Endothelial cell of umbilical vein (primary cell): ENCODE measurements around the gene TREML1. TPM values are rescaled to one million over a fixed set of nuclear protein-coding genes. Genes with fewer than 3 reads are reported as not detected.

Source experiments
- Bru-seq: library from RNA; stranded (reverse); fragments of 400-500 nt; gene quantifications from one replicate; lab custom pipeline; 2021; lab: Mats Ljungman, UMichigan
- BruChase-seq, 2 experiments: library from RNA; stranded (reverse); fragments of 400-500 nt; gene quantifications; one replicate each; lab custom pipeline; 2021; lab: Mats Ljungman, UMichigan
- BruUV-seq: library from RNA; stranded (reverse); fragments of 400-500 nt; replicated peaks from 2 replicates; lab custom pipeline; 2021; lab: Mats Ljungman, UMichigan
- CTCF ChIA-PET: fragments of 300-600, 350-600 bp; sonication (Branson Sonifier 250); formaldehyde crosslinking; loops from one replicate; lab custom pipeline; 2021; ENCODE audit warnings: antibody characterized with exemption, inconsistent platforms; lab: Charles Lee
- POLR2A ChIA-PET: fragments of 300-600, 350-600 bp; sonication (Branson Sonifier 250); formaldehyde crosslinking; loops from one replicate; lab custom pipeline; 2021; ENCODE audit warnings: antibody characterized with exemption, inconsistent platforms; lab: Charles Lee
- DNase-seq: peaks from one replicate; pipeline ENCODE4 v3.0.0-alpha.2; 2011; ENCODE audit warnings: low read depth, low spot score
- FAIRE-seq: peaks from 2 replicates; lab custom pipeline; 2011; peaks lifted over from hg19 to GRCh38; lab: Jason Lieb, UNC
- H2AFZ ChIP-seq: 2 replicates; pipeline ENCODE4 v1.6.0; 2012; ENCODE audit warnings: low read depth, low read length, control low read depth, inconsistent platforms
- H3K27ac ChIP-seq: 2 replicates; pipeline ENCODE4 v1.5.1; 2011; ENCODE audit warnings: low read depth, mild to moderate bottlenecking, control low read depth, low read length, moderate library complexity; ENCODE audit not compliant: insufficient read depth
- H3K27me3 ChIP-seq, 2 experiments: 2 replicates each; pipeline versions ENCODE4 v1.6.0 to v1.6.1; 2011; ENCODE audit warnings: low read length in 2 of 2, mixed read lengths in 1 of 2; ENCODE audit not compliant: control insufficient read depth in 2 of 2, insufficient read depth in 2 of 2
- H3K36me3 ChIP-seq, 2 experiments: 2 replicates in 1 of 2; 3 replicates in 1 of 2; pipeline ENCODE4 v1.5.1; 2011; ENCODE audit warnings: low read length in 2 of 2, mild to moderate bottlenecking in 1 of 2, moderate library complexity in 1 of 2; ENCODE audit not compliant: control insufficient read depth in 2 of 2, insufficient read depth in 2 of 2; ENCODE audit errors: extremely low read depth in 1 of 2
- H3K4me1 ChIP-seq: 3 replicates; pipeline ENCODE4 v1.5.1; 2011; ENCODE audit warnings: mild to moderate bottlenecking, low read length; ENCODE audit not compliant: control insufficient read depth, insufficient read depth; ENCODE audit errors: extremely low read depth
- H3K4me2 ChIP-seq: 2 replicates; pipeline ENCODE4 v1.6.1; 2011; ENCODE audit warnings: low read length, control low read depth, mixed read lengths; ENCODE audit not compliant: insufficient read depth
- H3K4me3 ChIP-seq, 3 experiments: fragments of 200-600 bp in 1 of 3; sonication (generic), shearing (Covaris generic) in 1 of 3; replicated peaks in 1 of 3; 2 replicates each; pipeline ENCODE4 v1.5.1; 2011 to 2016; ENCODE audit warnings: control low read depth in 3 of 3, low read length in 3 of 3, mild to moderate bottlenecking in 2 of 3, inconsistent platforms in 1 of 3, low read depth in 1 of 3, moderate library complexity in 1 of 3; ENCODE audit not compliant: insufficient read depth in 1 of 3
- H3K79me2 ChIP-seq: 2 replicates; pipeline ENCODE4 v1.6.0; 2012; ENCODE audit warnings: low read length, inconsistent platforms; ENCODE audit not compliant: control insufficient read depth, insufficient read depth
- H3K9ac ChIP-seq: replicated peaks from 2 replicates; pipeline ENCODE3; 2011; ENCODE audit warnings: low read length, control low read depth; ENCODE audit not compliant: insufficient read depth; ENCODE audit errors: extremely low read depth
- H3K9me1 ChIP-seq: replicated peaks from 3 replicates; pipeline ENCODE4 v1.6.0; 2011; ENCODE audit warnings: mild to moderate bottlenecking, low read length; ENCODE audit not compliant: control insufficient read depth, insufficient read depth; ENCODE audit errors: extremely low read depth
- H3K9me3 ChIP-seq: replicated peaks from 2 replicates; pipeline ENCODE4 v1.5.1; 2012; ENCODE audit warnings: low read length, inconsistent platforms; ENCODE audit not compliant: control insufficient read depth, insufficient read depth
- H4K20me1 ChIP-seq: replicated peaks from 2 replicates; pipeline ENCODE3; 2011; ENCODE audit warnings: mild to moderate bottlenecking, low read length; ENCODE audit not compliant: control insufficient read depth, insufficient read depth; ENCODE audit errors: extremely low read depth
- CTCF ChIP-seq, 2 donors: IDR thresholded peaks; 1 replicate in 1 of 2; 2 replicates in 1 of 2; pipeline ENCODE4 v1.5.1; 2011; ENCODE audit warnings: low read length in 2 of 2, mild to moderate bottlenecking in 2 of 2, moderate library complexity in 2 of 2, control low read depth in 1 of 2, inconsistent platforms in 1 of 2, low read depth in 1 of 2; ENCODE audit not compliant: insufficient read depth in 1 of 2; ENCODE audit errors: extremely low read depth in 1 of 2
- EZH2 ChIP-seq: IDR thresholded peaks from 2 replicates; pipeline ENCODE4 v1.6.1; 2012; ENCODE audit warnings: borderline replicate concordance, low read depth, mild to moderate bottlenecking, moderate library complexity, low read length, inconsistent platforms; ENCODE audit not compliant: severe bottlenecking
- FOS ChIP-seq: IDR thresholded peaks from 2 replicates; pipeline ENCODE4 v1.6.1; 2011; ENCODE audit warnings: mild to moderate bottlenecking, low read length, moderate library complexity, borderline replicate concordance; ENCODE audit not compliant: insufficient read depth
- GATA2 ChIP-seq: IDR thresholded peaks from 2 replicates; pipeline ENCODE4 v1.7.0; 2011; ENCODE audit warnings: low read depth, mild to moderate bottlenecking, moderate library complexity, mixed read lengths, low read length; ENCODE audit not compliant: insufficient read length, insufficient read depth
- JUN ChIP-seq: IDR thresholded peaks from 2 replicates; pipeline ENCODE4 v1.6.1; 2011; ENCODE audit warnings: borderline replicate concordance, low read depth; ENCODE audit not compliant: insufficient read length, insufficient read depth
- MYC ChIP-seq: IDR thresholded peaks from one replicate; pipeline ENCODE4 v1.6.1; 2011; ENCODE audit warnings: mild to moderate bottlenecking, low read depth, low read length
- POLR2A ChIP-seq: IDR thresholded peaks from 2 replicates; pipeline ENCODE4 v1.6.1; 2012; ENCODE audit warnings: low read depth, mild to moderate bottlenecking, control low read depth, low read length
- POLR2AphosphoS5 ChIP-seq: IDR thresholded peaks from 2 replicates; pipeline ENCODE4 v1.6.1; 2012; ENCODE audit warnings: low read depth, mild to moderate bottlenecking, control low read depth, low read length, moderate library complexity; ENCODE audit not compliant: insufficient read depth
- dilution Hi-C: fragments of 300-500 bp; cut with MboI; formaldehyde crosslinking; loops from one replicate; pipeline ENCODE4 v1.15.0; 2019; ENCODE audit warnings: low sequenced_read_pairs; ENCODE audit not compliant: extremely low pct_ligation_motif_present
- intact Hi-C: fragments of 100-400 bp; cut with micrococcal nuclease; formaldehyde crosslinking; loops from one replicate; pipeline ENCODE4 v1.10.0; 2022
- long read RNA-seq: library from polyadenylated mRNA; stranded (forward); transcript quantifications from one replicate; pipeline ENCODE4 v2.0.0, GENCODE V29; 2021
- polyA minus RNA-seq, 3 experiments: library from RNA; depleted of rRNA, polyadenylated mRNA; stranded (reverse); fragments of >200 nt; gene quantifications; 1 replicate in 1 of 3; 2 replicates in 2 of 3; pipeline ENCODE4 v1.2.3, GENCODE V29; 2011
- polyA plus RNA-seq, 4 experiments: library from polyadenylated mRNA; depleted of rRNA in 3 of 4; stranded (reverse) in 3 of 4; unstranded in 1 of 4; fragments of >200 nt; gene quantifications; 2 replicates each; pipeline versions ENCODE4 v1.2.1 to v1.2.3, GENCODE V29; 2011 to 2012; ENCODE audit warnings: missing spikeins in 1 of 4
- total RNA-seq: library from RNA; stranded (reverse); gene quantifications from 2 replicates; pipeline ENCODE4 v1.2.3, GENCODE V29; 2021
- TF ChIP-seq, protein P1 (sequence below): IDR thresholded peaks from 2 replicates; pipeline ENCODE4 v1.6.1; 2011; ENCODE audit not compliant: insufficient read depth, insufficient read length

TREML1 gene, protein sequence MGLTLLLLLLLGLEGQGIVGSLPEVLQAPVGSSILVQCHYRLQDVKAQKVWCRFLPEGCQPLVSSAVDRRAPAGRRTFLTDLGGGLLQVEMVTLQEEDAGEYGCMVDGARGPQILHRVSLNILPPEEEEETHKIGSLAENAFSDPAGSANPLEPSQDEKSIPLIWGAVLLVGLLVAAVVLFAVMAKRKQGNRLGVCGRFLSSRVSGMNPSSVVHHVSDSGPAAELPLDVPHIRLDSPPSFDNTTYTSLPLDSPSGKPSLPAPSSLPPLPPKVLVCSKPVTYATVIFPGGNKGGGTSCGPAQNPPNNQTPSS
- not detected in 2 replicates for total RNA-seq
- polyA plus RNA-seq, result not detected in 2 replicates
- not detected in 2 replicates for polyA plus RNA-seq (2011; cell fraction: cytosol; rRNA removed)
- not detected in 2 replicates for polyA plus RNA-seq (2011; cell fraction: nucleus; rRNA removed)
- polyA plus RNA-seq (2012), result not detected in 2 replicates
- polyA minus RNA-seq, result 0.93 TPM in 1 of 2 replicates, not detected in the other
- polyA minus RNA-seq (2011; cell fraction: cytosol; rRNA and poly(A)+ RNA removed), result not detected
- not detected in 2 replicates for polyA minus RNA-seq (2011; cell fraction: nucleus; rRNA and poly(A)+ RNA removed)
- not detected for Bru-seq, nascent RNA
- BruChase-seq, experiment 1, labeled RNA remaining after a 6-hour chase, result not detected
- BruChase-seq, experiment 2, labeled RNA remaining after a 2-hour chase, result not detected
- long read RNA-seq, result 0 reads

GRCh38 chr6:41153992-41154625 lies at the start of gene TREML1:
TSS of gene TREML1 (minus strand) at chr6:41154347. CDS start at chr6:41154288, 59 bp downstream.
- ChIA-PET CTCF (no interaction called here), POLR2A (no interaction called here)
- no peak within 1 kb of the TSS for H3K27ac ChIP-seq
- H3K79me2 ChIP-seq, result no peaks in the 10 kb centered on the region
- intact Hi-C loops (no loop called here), dilution Hi-C loops (no loop called here)
- TF ChIP-seq GATA2 (no peak), POLR2AphosphoS5 (no peak), CTCF (IDR thresholded peaks at IDR 0.05; ENCODE audit: extremely low read depth in 1 of 2, insufficient read depth in 1 of 2, low read depth in 1 of 2, low read length in 2 of 2) (no peak), MYC (no peak), POLR2A (no peak), JUN (no peak), EZH2 (no peak), FOS (no peak)
- TF ChIP-seq, protein P1, sequence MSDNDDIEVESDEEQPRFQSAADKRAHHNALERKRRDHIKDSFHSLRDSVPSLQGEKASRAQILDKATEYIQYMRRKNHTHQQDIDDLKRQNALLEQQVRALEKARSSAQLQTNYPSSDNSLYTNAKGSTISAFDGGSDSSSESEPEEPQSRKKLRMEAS, result no peak
- no peak for FAIRE-seq
- no peaks in the 10 kb centered on the region for H3K4me1 ChIP-seq
- H3K4me2 ChIP-seq, result no peak within 1 kb of the TSS
- peaks cover 0 to 2% of the 10 kb centered on the region in 2 experiments for H3K27me3 ChIP-seq
- H3K36me3 ChIP-seq, result no peaks in the 10 kb centered on the region
- no peaks in the 10 kb centered on the region for H3K9me3 ChIP-seq
- H2AFZ ChIP-seq, result no peak within 1 kb of the TSS
- H3K9ac ChIP-seq, result no peak within 1 kb of the TSS
- H3K4me3 ChIP-seq, result no peak within 1 kb of the TSS
- H3K9me1 ChIP-seq, result no peaks in the 10 kb centered on the region
- no peak for DNase-seq
- no TSS peak for BruUV-seq
- no peaks in the 10 kb centered on the region for H4K20me1 ChIP-seq
